ENCODE measurements around the gene FAM13C. TPM values are rescaled to one million over a fixed set of nuclear protein-coding genes. Genes with fewer than 3 reads are reported as not detected.

The FAM13C gene
- total RNA-seq, 2 donors from 2014 or later, result 5.4 to 9.6 TPM

GRCh38 chr10:59302381-59302780 lies 60.0 kb downstream of the FAM13C start:
- 85 to 87% methylated on average over 4 of the region's 4 CpGs for WGBS, 2 donors
- intact Hi-C loops (cut with DNase I), result no loop called here
- Histone ChIP-seq H3K9me3 (no peaks in the 10 kb centered on the region), H3K4me3 (no peak overlapping the region), H3K4me1 (no peaks in the 10 kb centered on the region), H3K36me3 (replicated peaks in 1 of 2; ENCODE audit: insufficient read depth in 1 of 2, low read depth in 2 of 2) (no peaks in the 10 kb centered on the region), H3K27me3 (no peaks in the 10 kb centered on the region), H3K27ac (no peak overlapping the region)
- ATAC-seq, result no peak
- TF ChIP-seq CTCF (IDR thresholded peaks at IDR 0.05), result no peak
- TF ChIP-seq POLR2A (IDR thresholded peaks at IDR 0.05), result no peak
- DNase-seq, result no peak

GRCh38 chr10:59301067-59301754 lies 61.1 kb downstream of the FAM13C start:
- WGBS, 2 donors, result 84 to 88% methylated on average over 6 of the region's 6 CpGs
- Histone ChIP-seq H3K36me3 (replicated peaks in 1 of 2; ENCODE audit: insufficient read depth in 1 of 2, low read depth in 2 of 2) (no peaks in the 10 kb centered on the region), H3K4me3 (no peak overlapping the region), H3K27me3 (no peaks in the 10 kb centered on the region), H3K27ac (no peak overlapping the region), H3K9me3 (no peaks in the 10 kb centered on the region), H3K4me1 (no peaks in the 10 kb centered on the region)
- TF ChIP-seq POLR2A (IDR thresholded peaks at IDR 0.05), result no peak
- DNase-seq, result no peak
- intact Hi-C loops (cut with DNase I), result no loop called here
- ATAC-seq, result no peak

GRCh38 chr10:59300386-59300785 lies 62.0 kb downstream of the FAM13C start:
- no peak overlapping the region for H3K4me3 ChIP-seq
- intact Hi-C loops (cut with DNase I), result no loop called here
- H3K4me1 ChIP-seq, result no peaks in the 10 kb centered on the region
- no peaks in the 10 kb centered on the region for H3K9me3 ChIP-seq
- no peak for TF ChIP-seq POLR2A (IDR thresholded peaks at IDR 0.05)
- no peak for TF ChIP-seq CTCF (IDR thresholded peaks at IDR 0.05)
- no peaks in the 10 kb centered on the region for H3K27me3 ChIP-seq
- DNase-seq, result no peak
- H3K27ac ChIP-seq, result no peak overlapping the region
- no peaks in the 10 kb centered on the region for H3K36me3 ChIP-seq (replicated peaks in 1 of 2; ENCODE audit: insufficient read depth in 1 of 2, low read depth in 2 of 2)
- WGBS, 2 donors, result 50 to 57% methylated on average over 1 of the region's 1 CpG
- no peak for ATAC-seq

- Histone ChIP-seq H3K27me3 (no peaks in the 10 kb centered on the region), H3K4me1 (no peaks in the 10 kb centered on the region), H3K27ac (no peak overlapping the region), H3K36me3 (replicated peaks in 1 of 2; ENCODE audit: insufficient read depth in 1 of 2, low read depth in 2 of 2) (no peaks in the 10 kb centered on the region), H3K9me3 (no peaks in the 10 kb centered on the region), H3K4me3 (no peak overlapping the region)
- ATAC-seq (no peak), DNase-seq (no peak)
- WGBS, 2 donors, result 76 to 86% methylated on average over 5 of the region's 5 CpGs
- TF ChIP-seq POLR2A (IDR thresholded peaks at IDR 0.05), result no peak
- no peak for TF ChIP-seq CTCF (IDR thresholded peaks at IDR 0.05)
- intact Hi-C loops (cut with DNase I), result no loop called here
Measured at GRCh38 chr10:59299933-59300332, 62.4 kb downstream of the FAM13C start.

GRCh38 chr10:59290448-59290847 lies 71.9 kb downstream of the FAM13C start:
- intact Hi-C loops (cut with DNase I), result no loop called here
- Histone ChIP-seq H3K4me1 (no peaks in the 10 kb centered on the region), H3K36me3 (replicated peaks in 1 of 2; ENCODE audit: insufficient read depth in 1 of 2, low read depth in 2 of 2) (no peaks in the 10 kb centered on the region), H3K9me3 (no peaks in the 10 kb centered on the region), H3K4me3 (no peak overlapping the region), H3K27me3 (no peaks in the 10 kb centered on the region), H3K27ac (no peak overlapping the region)
- DNase-seq (no peak), ATAC-seq (no peak)
- TF ChIP-seq POLR2A (IDR thresholded peaks at IDR 0.05) (no peak), CTCF (IDR thresholded peaks at IDR 0.05) (no peak)
- WGBS, 2 donors, result 66 to 73% methylated on average over 4 of the region's 4 CpGs
